Suprapubic skin (tissue), 3 donors: Measurements from ENCODE around the gene SERINC5.

ENCODE experiments used
- CTCF ChIP-seq, 2 donors: fragments of 200-600 bp in 1 of 2; fragments of 450-650 bp in 1 of 2; sonication (generic) in 1 of 2; IDR thresholded peaks; one replicate each; pipeline ENCODE4 v1.5.1; 2016 to 2019; ENCODE audit warnings: antibody characterized with exemption in 2 of 2, mild to moderate bottlenecking in 1 of 2, moderate library complexity in 1 of 2
- EP300 ChIP-seq: sonication (generic); formaldehyde crosslinking; IDR thresholded peaks from one replicate; pipeline ENCODE4 v1.6.1; 2017; ENCODE audit warnings: antibody characterized with exemption
- POLR2A ChIP-seq, 2 donors: fragments of 450-650 bp; IDR thresholded peaks; one replicate each; pipeline ENCODE4 v1.6.1; 2017; ENCODE audit warnings: antibody characterized with exemption in 2 of 2, mild to moderate bottlenecking in 2 of 2, moderate library complexity in 2 of 2

DNA sequence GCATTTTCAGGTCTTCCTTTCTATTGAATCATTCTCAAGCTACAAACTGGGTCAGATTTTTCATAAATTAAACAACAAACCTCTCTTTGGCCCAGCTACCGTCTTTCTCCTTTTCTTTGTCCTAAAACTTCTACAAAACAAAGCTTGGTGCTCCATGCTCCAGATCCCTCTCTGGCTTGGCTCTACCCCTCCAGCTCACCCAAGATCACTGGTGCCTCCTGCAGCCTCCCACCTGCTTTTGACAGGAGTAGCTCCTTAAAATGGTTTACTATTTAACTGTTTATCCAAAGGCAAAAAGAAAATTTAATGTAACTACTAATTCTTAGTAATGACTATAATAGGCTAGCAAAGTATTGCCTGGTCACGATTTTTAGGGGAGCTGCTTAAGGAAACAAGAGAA is 10.7 kb upstream of the SERINC5 start:
- no peak for TF ChIP-seq CTCF (IDR thresholded peaks at IDR 0.05)
- no peak for TF ChIP-seq POLR2A (IDR thresholded peaks at IDR 0.05)
- TF ChIP-seq EP300: no peak
